Measurements from ENCODE around the gene ESYT3. TPM values are rescaled to one million over a fixed set of nuclear protein-coding genes. Genes with fewer than 3 reads are reported as not detected.

ESYT3 gene
- total RNA-seq, 5 donors from 2014 or later (not counting 1 experiment from before 2014, with no cell fraction given) = 0.10 to 0.20 TPM; not detected in 3

DNA sequence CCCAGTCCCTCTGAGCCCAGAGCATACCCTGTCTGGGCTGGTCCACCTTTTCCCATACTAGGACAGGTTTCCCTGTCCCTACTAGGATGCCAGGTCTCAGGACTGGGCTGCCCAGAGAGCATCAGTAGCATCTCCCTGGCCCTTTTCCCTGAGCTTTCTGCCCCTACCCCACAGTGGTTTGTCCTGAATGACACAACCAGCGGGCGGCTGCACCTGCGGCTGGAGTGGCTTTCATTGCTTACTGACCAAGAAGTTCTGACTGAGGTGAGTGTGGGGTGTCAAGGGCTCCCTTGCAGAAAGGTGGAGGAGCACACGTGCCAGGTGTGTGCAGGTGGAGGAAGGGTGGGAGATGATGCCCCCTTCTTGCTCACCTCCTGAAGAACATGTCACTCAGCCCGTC lies 33.5 kb downstream of the ESYT3 start:
- no peak overlapping the region for H3K27ac Mint-ChIP-seq
- CTCF ChIA-PET = no interaction called here
- H3K27ac ChIP-seq (ENCODE audit: low read length) = no peak overlapping the region
- no peak overlapping the region for H3K4me3 ChIP-seq (ENCODE audit: control insufficient read depth in 1 of 2, extremely low read depth in 1 of 2, low read length in 1 of 2)
- peaks cover 9 to 12% of the 10 kb centered on the region in 2 donors for H3K27me3 Mint-ChIP-seq
- H3K4me1 ChIP-seq (ENCODE audit: control insufficient read depth in 1 of 2, extremely low read depth in 1 of 2, insufficient read depth in 2 of 2, low read length in 2 of 2) = no peaks in the 10 kb centered on the region
- no peak for DNase-seq
- H3K27me3 ChIP-seq (replicated peaks in 1 of 2; ENCODE audit: control insufficient read depth in 2 of 2, extremely low read depth in 1 of 2, insufficient read depth in 2 of 2, low read length in 1 of 2) = peaks cover 0 to 26% of the 10 kb centered on the region in 2 experiments
- no peak for ATAC-seq (replicated peaks in 1 of 4)
- H3K4me1 Mint-ChIP-seq = no peaks in the 10 kb centered on the region
- H3K9me3 Mint-ChIP-seq = no peaks in the 10 kb centered on the region
- WGBS (ENCODE audit: insufficient coverage) = 100% methylated on average over 1 of the region's 5 CpGs
- H3K9me3 ChIP-seq = no peaks in the 10 kb centered on the region
- H3K36me3 Mint-ChIP-seq = no peaks in the 10 kb centered on the region
- H3K4me3 Mint-ChIP-seq = no peak overlapping the region
- POLR2A ChIA-PET = no interaction called here
- no peaks in the 10 kb centered on the region for H3K36me3 ChIP-seq (ENCODE audit: control insufficient read depth in 2 of 2, extremely low read depth in 1 of 2, insufficient read depth in 1 of 2, low read length in 1 of 2)

DNA sequence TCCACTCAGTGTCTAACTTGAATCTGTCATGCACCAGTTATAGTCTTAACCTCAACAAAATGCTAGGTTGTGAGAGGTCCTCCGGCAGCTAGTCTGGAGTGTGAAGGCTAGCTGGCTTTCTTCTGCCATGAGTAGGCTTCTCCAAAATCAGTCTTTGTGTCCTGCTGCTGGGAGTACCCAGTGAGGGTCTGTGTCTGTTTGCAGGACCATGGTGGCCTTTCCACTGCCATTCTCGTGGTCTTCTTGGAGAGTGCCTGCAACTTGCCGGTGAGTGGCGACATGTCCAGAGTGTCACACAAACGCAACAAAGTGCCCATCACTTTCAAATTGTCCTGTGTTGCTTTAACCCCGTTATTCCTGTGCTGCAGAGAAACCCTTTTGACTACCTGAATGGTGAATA lies 34.0 kb downstream of the ESYT3 start:
- ChIA-PET POLR2A (no interaction called here), CTCF (interaction anchor here in 1 of 2 donors (0.6 kb wide), 1 partner anchor 466 kb away, joined by 3 read pairs; no protein-coding TSS in a partner anchor)
- no peak overlapping the region for H3K27ac Mint-ChIP-seq
- WGBS (ENCODE audit: insufficient coverage) = 65% methylated on average over 4 of the region's 6 CpGs
- DNase-seq (no peak), ATAC-seq (replicated peaks in 1 of 4) (no peak)
- H3K9me3 Mint-ChIP-seq = no peaks in the 10 kb centered on the region
- Histone ChIP-seq H3K27ac (ENCODE audit: low read length) (no peak overlapping the region), H3K36me3 (ENCODE audit: control insufficient read depth in 2 of 2, extremely low read depth in 1 of 2, insufficient read depth in 1 of 2, low read length in 1 of 2) (no peaks in the 10 kb centered on the region), H3K4me3 (ENCODE audit: control insufficient read depth in 1 of 2, extremely low read depth in 1 of 2, low read length in 1 of 2) (no peak overlapping the region), H3K4me1 (ENCODE audit: control insufficient read depth in 1 of 2, extremely low read depth in 1 of 2, insufficient read depth in 2 of 2, low read length in 2 of 2) (no peaks in the 10 kb centered on the region), H3K27me3 (replicated peaks in 1 of 2; ENCODE audit: control insufficient read depth in 2 of 2, extremely low read depth in 1 of 2, insufficient read depth in 2 of 2, low read length in 1 of 2) (peaks cover 0 to 26% of the 10 kb centered on the region in 2 experiments), H3K9me3 (no peaks in the 10 kb centered on the region)
- H3K36me3 Mint-ChIP-seq = no peaks in the 10 kb centered on the region
- no peaks in the 10 kb centered on the region for H3K4me1 Mint-ChIP-seq
- H3K4me3 Mint-ChIP-seq = no peak overlapping the region
- H3K27me3 Mint-ChIP-seq = peaks cover 5 to 12% of the 10 kb centered on the region in 2 donors

DNA sequence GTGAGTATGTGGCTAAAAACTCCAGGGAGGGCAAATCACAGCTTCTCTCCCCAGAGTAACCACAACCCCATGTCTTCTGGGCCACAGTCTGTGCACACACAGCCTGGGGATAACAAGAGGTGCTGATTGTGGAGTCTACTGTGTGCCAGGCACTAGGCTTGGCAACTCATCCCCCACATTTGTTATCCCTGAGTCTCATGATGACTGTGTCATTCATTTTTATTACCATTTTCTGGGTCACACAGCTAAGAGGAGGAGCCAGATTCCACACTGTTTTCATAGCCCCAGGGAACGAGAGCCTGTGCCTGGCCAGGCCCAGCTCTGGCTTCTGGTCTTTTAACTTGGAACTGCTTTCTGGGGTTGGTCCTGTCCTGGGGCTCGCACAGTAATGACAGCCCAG lies 34.5 kb downstream of the ESYT3 start:
- Histone ChIP-seq H3K27ac (ENCODE audit: low read length) (no peak overlapping the region), H3K36me3 (ENCODE audit: control insufficient read depth in 2 of 2, extremely low read depth in 1 of 2, insufficient read depth in 1 of 2, low read length in 1 of 2) (no peaks in the 10 kb centered on the region), H3K27me3 (replicated peaks in 1 of 2; ENCODE audit: control insufficient read depth in 2 of 2, extremely low read depth in 1 of 2, insufficient read depth in 2 of 2, low read length in 1 of 2) (peaks cover 0 to 23% of the 10 kb centered on the region in 2 experiments), H3K9me3 (no peaks in the 10 kb centered on the region), H3K4me3 (ENCODE audit: control insufficient read depth in 1 of 2, extremely low read depth in 1 of 2, low read length in 1 of 2) (no peak overlapping the region), H3K4me1 (ENCODE audit: control insufficient read depth in 1 of 2, extremely low read depth in 1 of 2, insufficient read depth in 2 of 2, low read length in 2 of 2) (no peaks in the 10 kb centered on the region)
- ChIA-PET CTCF (interaction anchor here in 1 of 2 donors (0.6 kb wide), 1 partner anchor 465 kb away, joined by 3 read pairs; no protein-coding TSS in a partner anchor), POLR2A (no interaction called here)
- 76% methylated on average over 2 of the region's 2 CpGs for WGBS (ENCODE audit: insufficient coverage)
- no peak overlapping the region for H3K4me3 Mint-ChIP-seq
- H3K36me3 Mint-ChIP-seq = no peaks in the 10 kb centered on the region
- ATAC-seq (replicated peaks in 1 of 4) = no peak
- no peaks in the 10 kb centered on the region for H3K9me3 Mint-ChIP-seq
- no peaks in the 10 kb centered on the region for H3K4me1 Mint-ChIP-seq
- no peak for DNase-seq
- H3K27me3 Mint-ChIP-seq = peaks cover 5 to 12% of the 10 kb centered on the region in 2 donors
- no peak overlapping the region for H3K27ac Mint-ChIP-seq

DNA sequence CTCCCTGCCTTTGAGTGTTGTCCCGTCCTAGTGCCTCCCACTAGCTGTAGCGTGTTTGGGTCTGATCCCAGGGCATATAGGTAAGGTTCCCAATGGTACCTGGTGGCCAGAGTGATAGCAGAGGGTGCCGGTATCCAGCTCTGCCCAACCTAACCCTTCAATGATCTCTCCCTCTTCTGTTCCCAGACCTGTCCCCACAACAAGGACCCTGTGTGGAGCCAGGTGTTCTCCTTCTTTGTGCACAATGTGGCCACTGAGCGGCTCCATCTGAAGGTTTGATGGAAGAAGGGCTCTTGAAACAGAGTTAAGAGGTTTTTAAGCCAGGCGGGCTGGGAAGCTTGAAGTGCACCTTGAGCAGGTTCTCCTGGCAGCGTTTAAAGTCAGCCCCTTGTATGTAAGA lies 35.5 kb downstream of the ESYT3 start:
- no peak for DNase-seq
- no peaks in the 10 kb centered on the region for H3K4me1 ChIP-seq (ENCODE audit: control insufficient read depth in 1 of 2, extremely low read depth in 1 of 2, insufficient read depth in 2 of 2, low read length in 2 of 2)
- no peak overlapping the region for H3K4me3 ChIP-seq (ENCODE audit: control insufficient read depth in 1 of 2, extremely low read depth in 1 of 2, low read length in 1 of 2)
- no peak overlapping the region for H3K27ac Mint-ChIP-seq
- no peaks in the 10 kb centered on the region for H3K36me3 Mint-ChIP-seq
- no peaks in the 10 kb centered on the region for H3K9me3 Mint-ChIP-seq
- H3K27me3 ChIP-seq (replicated peaks in 1 of 2; ENCODE audit: control insufficient read depth in 2 of 2, extremely low read depth in 1 of 2, insufficient read depth in 2 of 2, low read length in 1 of 2) = peaks cover 0 to 14% of the 10 kb centered on the region in 2 experiments
- H3K4me1 Mint-ChIP-seq = no peaks in the 10 kb centered on the region
- 87% methylated on average over 3 of the region's 6 CpGs for WGBS (ENCODE audit: insufficient coverage)
- CTCF ChIA-PET = no interaction called here
- H3K36me3 ChIP-seq (ENCODE audit: control insufficient read depth in 2 of 2, extremely low read depth in 1 of 2, insufficient read depth in 1 of 2, low read length in 1 of 2) = no peaks in the 10 kb centered on the region
- H3K27me3 Mint-ChIP-seq = peaks cover 5 to 10% of the 10 kb centered on the region in 2 donors
- ATAC-seq (replicated peaks in 1 of 4) = no peak
- POLR2A ChIA-PET = no interaction called here
- no peak overlapping the region for H3K4me3 Mint-ChIP-seq
- H3K27ac ChIP-seq (ENCODE audit: low read length) = no peak overlapping the region
- H3K9me3 ChIP-seq = no peaks in the 10 kb centered on the region

DNA sequence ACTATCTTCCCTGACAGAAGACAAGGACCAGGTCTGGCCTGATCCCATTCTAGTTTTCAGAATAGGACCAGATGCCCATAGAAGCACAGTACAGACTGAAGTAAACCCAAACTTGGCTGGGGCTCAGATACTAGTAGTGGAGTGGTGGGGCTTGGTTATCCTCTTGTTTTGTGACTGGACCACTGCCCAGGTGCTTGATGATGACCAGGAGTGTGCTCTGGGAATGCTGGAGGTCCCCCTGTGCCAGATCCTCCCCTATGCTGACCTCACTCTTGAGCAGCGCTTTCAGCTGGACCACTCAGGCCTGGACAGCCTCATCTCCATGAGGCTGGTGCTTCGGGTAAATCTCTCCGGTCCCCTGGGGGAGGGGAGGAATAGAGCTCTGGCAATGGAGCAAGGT lies 36.3 kb downstream of the ESYT3 start:
- no peak overlapping the region for H3K27ac ChIP-seq (ENCODE audit: low read length)
- Mint-ChIP-seq H3K27ac (no peak overlapping the region), H3K4me3 (no peak overlapping the region), H3K27me3 (peaks cover 5 to 7% of the 10 kb centered on the region in 2 donors), H3K4me1 (no peaks in the 10 kb centered on the region), H3K36me3 (no peaks in the 10 kb centered on the region), H3K9me3 (no peaks in the 10 kb centered on the region)
- no CpG with 5 or more reads among the region's 3 CpGs for WGBS (ENCODE audit: insufficient coverage)
- no peaks in the 10 kb centered on the region for H3K36me3 ChIP-seq (ENCODE audit: control insufficient read depth in 2 of 2, extremely low read depth in 1 of 2, insufficient read depth in 1 of 2, low read length in 1 of 2)
- DNase-seq (no peak), ATAC-seq (replicated peaks in 1 of 4) (no peak)
- CTCF ChIA-PET = no interaction called here
- no peak overlapping the region for H3K4me3 ChIP-seq (ENCODE audit: control insufficient read depth in 1 of 2, extremely low read depth in 1 of 2, low read length in 1 of 2)
- H3K4me1 ChIP-seq (ENCODE audit: control insufficient read depth in 1 of 2, extremely low read depth in 1 of 2, insufficient read depth in 2 of 2, low read length in 2 of 2) = no peaks in the 10 kb centered on the region
- H3K27me3 ChIP-seq (replicated peaks in 1 of 2; ENCODE audit: control insufficient read depth in 2 of 2, extremely low read depth in 1 of 2, insufficient read depth in 2 of 2, low read length in 1 of 2) = peaks cover 0 to 12% of the 10 kb centered on the region in 2 experiments
- POLR2A ChIA-PET = no interaction called here
- H3K9me3 ChIP-seq = no peaks in the 10 kb centered on the region

DNA sequence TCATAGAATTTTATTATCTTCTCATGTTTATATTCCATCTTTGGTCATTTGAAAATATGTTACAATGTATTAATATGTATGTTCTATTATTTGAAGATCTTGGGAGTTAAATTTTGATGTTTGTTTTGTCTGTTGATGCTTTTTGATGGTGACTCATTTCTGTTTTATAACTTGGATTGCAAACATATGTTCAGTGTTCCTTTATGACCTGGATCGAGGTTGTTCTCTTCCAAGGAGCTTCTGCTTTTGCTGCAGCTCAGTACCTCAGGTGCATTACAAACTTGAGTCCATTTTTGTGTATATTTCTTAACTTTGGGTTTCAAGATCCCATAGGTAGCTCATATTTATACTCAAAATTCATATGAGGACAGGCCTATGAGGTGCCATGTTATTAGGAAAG lies 37.1 kb downstream of the ESYT3 start:
- no peak overlapping the region for H3K4me3 Mint-ChIP-seq
- ChIA-PET POLR2A (no interaction called here), CTCF (no interaction called here)
- peaks cover 5 to 7% of the 10 kb centered on the region in 2 donors for H3K27me3 Mint-ChIP-seq
- DNase-seq (no peak), ATAC-seq (replicated peaks in 1 of 4) (no peak)
- no CpG with 5 or more reads among the region's 1 CpG for WGBS (ENCODE audit: insufficient coverage)
- H3K36me3 Mint-ChIP-seq = no peaks in the 10 kb centered on the region
- H3K27ac Mint-ChIP-seq = no peak overlapping the region
- Histone ChIP-seq H3K27me3 (replicated peaks in 1 of 2; ENCODE audit: control insufficient read depth in 2 of 2, extremely low read depth in 1 of 2, insufficient read depth in 2 of 2, low read length in 1 of 2) (peaks cover 0 to 12% of the 10 kb centered on the region in 2 experiments), H3K4me1 (ENCODE audit: control insufficient read depth in 1 of 2, extremely low read depth in 1 of 2, insufficient read depth in 2 of 2, low read length in 2 of 2) (no peaks in the 10 kb centered on the region), H3K4me3 (ENCODE audit: control insufficient read depth in 1 of 2, extremely low read depth in 1 of 2, low read length in 1 of 2) (no peak overlapping the region), H3K27ac (ENCODE audit: low read length) (no peak overlapping the region), H3K9me3 (no peaks in the 10 kb centered on the region), H3K36me3 (ENCODE audit: control insufficient read depth in 2 of 2, extremely low read depth in 1 of 2, insufficient read depth in 1 of 2, low read length in 1 of 2) (no peaks in the 10 kb centered on the region)
- no peaks in the 10 kb centered on the region for H3K4me1 Mint-ChIP-seq
- H3K9me3 Mint-ChIP-seq = no peaks in the 10 kb centered on the region

Data from T-cell (primary cell).